Measurements from ENCODE around the gene SLC4A4. TPM values are rescaled to one million over a fixed set of nuclear protein-coding genes. Genes with fewer than 3 reads are reported as not detected.

The SLC4A4 gene
- total and polyA plus RNA-seq, 2 of the 8 experiments (the other 6 are each of a cell fraction or from before 2014, with no cell fraction given), result 0.67 to 2.8 TPM

GRCh38 chr4:71532407-71532806 is 193.6 kb downstream of the SLC4A4 start (continued):
- no peak for TF ChIP-seq ATF2 (IDR thresholded peaks at IDR 0.05; ENCODE audit: low read length)

Data from H1 (cell line).